ENCODE measurements around the gene GSTA1.
"Not testable (repeated sequence)": the region's sequence is repeated elsewhere in the genome, so short reads cannot be mapped to it uniquely, and the experiment has no call there.

DNA sequence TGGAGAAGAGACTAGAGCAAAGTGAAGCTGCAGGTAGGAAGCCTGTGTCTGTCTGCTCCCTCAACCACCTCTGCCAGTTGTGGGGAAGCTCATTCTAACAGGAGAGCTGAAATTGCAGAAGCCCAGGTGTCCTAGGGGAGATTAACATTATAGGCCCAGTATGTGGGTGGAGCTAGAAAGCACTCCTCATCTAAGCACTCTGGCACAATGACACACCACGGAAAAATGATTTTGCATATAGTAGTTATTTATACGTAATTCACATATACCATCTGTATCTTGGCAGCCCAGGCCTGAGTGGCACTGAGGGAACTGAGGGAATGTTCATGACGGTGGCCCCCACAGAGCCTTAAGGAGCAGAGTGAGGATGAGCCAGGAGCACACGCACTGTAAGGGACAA is 27.3 kb upstream of the GSTA1 start:
- not testable (repeated sequence) for TF ChIP-seq ZBTB8A (IDR thresholded peaks at IDR 0.05; ENCODE audit: partially characterized antibody); POLR2A (conservative IDR thresholded peaks at IDR 0.05); ZNF121 (CRISPR knock-in tag; conservative IDR thresholded peaks at IDR 0.05); ZNF263 (CRISPR knock-in tag; IDR thresholded peaks at IDR 0.05; ENCODE audit: borderline replicate concordance); JUNB (CRISPR knock-in tag; conservative IDR thresholded peaks at IDR 0.05); ZNF274 (IDR thresholded peaks at IDR 0.05; ENCODE audit: borderline replicate concordance, low read depth, low read length); RAD21 (CRISPR knock-in tag; conservative IDR thresholded peaks at IDR 0.05 in 1 of 2, IDR thresholded peaks at IDR 0.05 in 1 of 2); CHCHD3 (CRISPR knock-in tag; IDR thresholded peaks at IDR 0.05); ZBTB7A (IDR thresholded peaks at IDR 0.05; ENCODE audit: borderline replicate concordance, control insufficient read depth, low read depth, low read length)
- TF ChIP-seq, protein P1, sequence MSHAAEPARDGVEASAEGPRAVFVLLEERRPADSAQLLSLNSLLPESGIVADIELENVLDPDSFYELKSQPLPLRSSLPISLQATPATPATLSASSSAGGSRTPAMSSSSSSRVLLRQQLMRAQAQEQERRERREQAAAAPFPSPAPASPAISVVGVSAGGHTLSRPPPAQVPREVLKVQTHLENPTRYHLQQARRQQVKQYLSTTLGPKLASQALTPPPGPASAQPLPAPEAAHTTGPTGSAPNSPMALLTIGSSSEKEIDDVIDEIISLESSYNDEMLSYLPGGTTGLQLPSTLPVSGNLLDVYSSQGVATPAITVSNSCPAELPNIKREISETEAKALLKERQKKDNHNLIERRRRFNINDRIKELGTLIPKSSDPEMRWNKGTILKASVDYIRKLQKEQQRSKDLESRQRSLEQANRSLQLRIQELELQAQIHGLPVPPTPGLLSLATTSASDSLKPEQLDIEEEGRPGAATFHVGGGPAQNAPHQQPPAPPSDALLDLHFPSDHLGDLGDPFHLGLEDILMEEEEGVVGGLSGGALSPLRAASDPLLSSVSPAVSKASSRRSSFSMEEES (CRISPR knock-in tag; IDR thresholded peaks at IDR 0.05): not testable (repeated sequence)

All from K562 (cell line).